Body of pancreas (tissue), 4 donors: Measurements from ENCODE around the gene ACAD10. TPM values are rescaled to one million over a fixed set of nuclear protein-coding genes. Genes with fewer than 3 reads are reported as not detected.
"Not testable (repeated sequence)": the region's sequence is repeated elsewhere in the genome, so short reads cannot be mapped to it uniquely, and the experiment has no call there.

ENCODE experiments used
- ATAC-seq: fragments of 150-250 bp; one replicate; pipeline ENCODE4 v1.9.1; 2016
- DNase-seq, 4 donors: peaks; one replicate each; pipeline ENCODE4 v3.0.0-alpha.2; 2019
- H3K27ac ChIP-seq, 4 donors: fragments of 200-600 bp; sonication (generic); 1 replicate in 3 of 4; 2 replicates in 1 of 4; pipeline versions ENCODE4 v1.5.1 to v1.6.1; 2016 to 2019; ENCODE audit warnings: mild to moderate bottlenecking in 1 of 4, mixed read lengths in 1 of 4, moderate library complexity in 1 of 4
- H3K27me3 ChIP-seq, 2 donors: fragments of 200-600 bp; sonication (generic); one replicate each; pipeline ENCODE4 v1.6.0; 2016; ENCODE audit warnings: mild to moderate bottlenecking in 1 of 2
- H3K36me3 ChIP-seq, 2 donors: fragments of 200-600 bp; sonication (generic); replicated peaks in 1 of 2; 2 replicates each; pipeline ENCODE4 v1.5.1; 2016; ENCODE audit warnings: low read depth in 2 of 2; ENCODE audit not compliant: insufficient read depth in 1 of 2
- H3K4me1 ChIP-seq: fragments of 200-600 bp; sonication (generic); one replicate; pipeline ENCODE4 v1.6.0; 2016
- H3K4me3 ChIP-seq, 2 donors: fragments of 200-600 bp; sonication (generic); 1 replicate in 1 of 2; 2 replicates in 1 of 2; pipeline ENCODE4 v1.5.1; 2016 to 2019
- H3K9me3 ChIP-seq, 3 donors: fragments of 200-600 bp; sonication (generic); 1 replicate in 2 of 3; 2 replicates in 1 of 3; pipeline ENCODE4 v1.5.1; 2016
- CTCF ChIP-seq, 7 experiments: fragments of 450-650 bp in 4 of 7; fragments of 200-600 bp in 3 of 7; sonication (generic) in 3 of 7; IDR thresholded peaks; one replicate each; pipeline ENCODE4 v1.5.1; 2016 to 2019; ENCODE audit warnings: antibody characterized with exemption in 7 of 7
- POLR2A ChIP-seq, 3 donors: fragments of 450-650 bp; IDR thresholded peaks; one replicate each; pipeline ENCODE4 v1.6.1; 2016; ENCODE audit warnings: antibody characterized with exemption in 3 of 3, mild to moderate bottlenecking in 2 of 3
- WGBS, 2 donors: methylation state at CpG; one replicate each; pipeline ENCODE4 v1.1.5; 2017; 5-methylcytosine and 5-hydroxymethylcytosine counted together
- intact Hi-C: fragments of 100-400 bp; cut with DNase I; formaldehyde crosslinking; loops from one replicate; pipeline ENCODE4 v1.15.1; 2023
- total RNA-seq, 2 donors: library from RNA; depleted of rRNA; stranded (reverse); fragments of >200 nt; gene quantifications; one replicate each; pipeline ENCODE4 v1.1.0, GENCODE V29; 2016

The ACAD10 gene
- total RNA-seq, 2 donors from 2014 or later, result 20.8 to 35.3 TPM

GRCh38 chr12:111664961-111665865 lies 20.6 kb upstream of the ACAD10 start:
- ATAC-seq (no peak), DNase-seq (no peak)
- no peaks in the 10 kb centered on the region for H3K27me3 ChIP-seq
- 87 to 91% methylated on average over 11 of the region's 11 CpGs for WGBS, 2 donors
- H3K4me3 ChIP-seq, result no peak overlapping the region
- intact Hi-C loops, result no loop called here
- H3K4me1 ChIP-seq, result no peaks in the 10 kb centered on the region
- no peaks in the 10 kb centered on the region for H3K9me3 ChIP-seq
- TF ChIP-seq POLR2A (IDR thresholded peaks at IDR 0.05) (no peak), CTCF (IDR thresholded peaks at IDR 0.05) (no peak)
- peaks cover 0 to 16% of the 10 kb centered on the region in 2 donors for H3K36me3 ChIP-seq
- no peak overlapping the region for H3K27ac ChIP-seq

- Histone ChIP-seq H3K36me3 (peaks cover 0 to 18% of the 10 kb centered on the region in 2 donors), H3K27ac (no peak overlapping the region), H3K4me3 (no peak overlapping the region), H3K27me3 (no peaks in the 10 kb centered on the region), H3K9me3 (no peaks in the 10 kb centered on the region), H3K4me1 (no peaks in the 10 kb centered on the region)
- TF ChIP-seq CTCF (IDR thresholded peaks at IDR 0.05), result no peak
- TF ChIP-seq POLR2A (IDR thresholded peaks at IDR 0.05), result no peak
- intact Hi-C loops, result no loop called here
- WGBS, 2 donors, result 89% methylated on average over 10 of the region's 10 CpGs
- no peak for DNase-seq
- ATAC-seq, result peak; percentile 18
These were observed 13.0 kb upstream of the ACAD10 start for GRCh38 chr12:111672822-111673381.

GRCh38 chr12:111673503-111673902 lies 12.3 kb upstream of the ACAD10 start:
- no peaks in the 10 kb centered on the region for H3K4me1 ChIP-seq
- no peak for DNase-seq
- no peak overlapping the region for H3K27ac ChIP-seq
- no peaks in the 10 kb centered on the region for H3K9me3 ChIP-seq
- peaks cover 0 to 17% of the 10 kb centered on the region in 2 donors for H3K36me3 ChIP-seq
- intact Hi-C loops, result no loop called here
- no peak for ATAC-seq
- no peaks in the 10 kb centered on the region for H3K27me3 ChIP-seq
- 80 to 85% methylated on average over 3 of the region's 3 CpGs for WGBS, 2 donors
- TF ChIP-seq POLR2A (IDR thresholded peaks at IDR 0.05), result no peak
- peak in 4 of 7 experiments; percentile 8 to 17 (median 11) for TF ChIP-seq CTCF (IDR thresholded peaks at IDR 0.05)
- H3K4me3 ChIP-seq, result no peak overlapping the region

- peaks cover 0 to 17% of the 10 kb centered on the region in 2 donors for H3K36me3 ChIP-seq
These were observed 8.7 kb upstream of the ACAD10 start for GRCh38 chr12:111677186-111677585.

GRCh38 chr12:111684485-111685198 lies 1.2 kb upstream of the ACAD10 start:
- H3K4me3 ChIP-seq, result peak overlapping the region; percentile 97 to 99
- intact Hi-C loops, H3K9me3 ChIP-seq, DNase-seq, H3K27me3 ChIP-seq, H3K36me3 ChIP-seq, ATAC-seq: not testable (repeated sequence)
- H3K4me1 ChIP-seq, result peaks cover 28% of the 10 kb centered on the region
- WGBS, 2 donors, result 52 to 55% methylated on average over 13 of the region's 13 CpGs
- H3K27ac ChIP-seq, result peak overlapping the region in 3 of 4 donors; percentile 72 to 89 (median 85)

More at GRCh38 chr12:111677186-111677585, 8.7 kb upstream of the ACAD10 start:
- no peaks in the 10 kb centered on the region for H3K27me3 ChIP-seq
- intact Hi-C loops, result no loop called here
- H3K27ac ChIP-seq, result no peak overlapping the region
- DNase-seq (no peak), ATAC-seq (no peak)
- H3K9me3 ChIP-seq, result no peaks in the 10 kb centered on the region
- no peaks in the 10 kb centered on the region for H3K4me1 ChIP-seq
- no peak for TF ChIP-seq CTCF (IDR thresholded peaks at IDR 0.05)
- no peak for TF ChIP-seq POLR2A (IDR thresholded peaks at IDR 0.05)
- no peak overlapping the region for H3K4me3 ChIP-seq
- WGBS, 2 donors, result 91 to 94% methylated on average over 5 of the region's 5 CpGs
